Left hindlimb (tissue), 1 donor: ENCODE results near the gene DUSP1.
"Not testable (repeated sequence)": the region's sequence is repeated elsewhere in the genome, so short reads cannot be mapped to it uniquely, and the experiment has no call there.

Experiments used
- DNase-seq: peaks from one replicate; pipeline ENCODE4 v3.0.0-alpha.2; 2018

Gene DUSP1

GRCh38 chr5:172770675-172771438, at the start of gene DUSP1:
Gene DUSP1 (minus strand): TSS chr5:172771195. CDS start chr5:172770952, 243 bp downstream.
- DNase-seq, result peak; percentile 99

- DNase-seq, result no peak
These were observed 49.2 kb upstream of the DUSP1 start for GRCh38 chr5:172820046-172820767.

GRCh38 chr5:172819569-172819968, 48.6 kb upstream of the DUSP1 start:
- no peak for DNase-seq

- no peak for DNase-seq
These were observed 47.1 kb upstream of the DUSP1 start for GRCh38 chr5:172818081-172818480.

- no peak for DNase-seq
These were observed 46.7 kb upstream of the DUSP1 start for GRCh38 chr5:172817664-172818063.

- DNase-seq, result no peak
These were observed 46.0 kb upstream of the DUSP1 start for GRCh38 chr5:172816925-172817562.

GRCh38 chr5:172815631-172816030, 44.6 kb upstream of the DUSP1 start:
- DNase-seq, result no peak

GRCh38 chr5:172810996-172811395, 40.0 kb upstream of the DUSP1 start:
- not testable (repeated sequence) for DNase-seq

- DNase-seq, result no peak
These were observed 38.8 kb upstream of the DUSP1 start for GRCh38 chr5:172809774-172810173.

- DNase-seq, result no peak
These were observed 36.8 kb upstream of the DUSP1 start for GRCh38 chr5:172807766-172808311.

GRCh38 chr5:172806897-172807672, 36.1 kb upstream of the DUSP1 start:
- peak; percentile 87 for DNase-seq

GRCh38 chr5:172805736-172806255, 34.8 kb upstream of the DUSP1 start:
- no peak for DNase-seq

GRCh38 chr5:172805018-172805683, 34.2 kb upstream of the DUSP1 start:
- no peak for DNase-seq

- DNase-seq, result no peak
These were observed 31.7 kb upstream of the DUSP1 start for GRCh38 chr5:172802567-172803176.

- DNase-seq, result no peak
These were observed 31.1 kb upstream of the DUSP1 start for GRCh38 chr5:172802112-172802511.

- DNase-seq, result no peak
These were observed 30.2 kb upstream of the DUSP1 start for GRCh38 chr5:172801179-172801671.

GRCh38 chr5:172800088-172800551, 29.1 kb upstream of the DUSP1 start:
- DNase-seq, result no peak

GRCh38 chr5:172799416-172799815, 28.4 kb upstream of the DUSP1 start:
- DNase-seq, result no peak

- no peak for DNase-seq
These were observed 27.6 kb upstream of the DUSP1 start for GRCh38 chr5:172798422-172799215.

- DNase-seq, result no peak
These were observed 26.8 kb upstream of the DUSP1 start for GRCh38 chr5:172797771-172798191.
